Endothelial cell of umbilical vein (primary cell): ENCODE data around the gene VANGL1. TPM values are rescaled to one million over a fixed set of nuclear protein-coding genes. Genes with fewer than 3 reads are reported as not detected.

Experiments
- BruUV-seq: library from RNA; stranded (reverse); fragments of 400-500 nt; replicated peaks from 2 replicates; lab custom pipeline; 2021; lab: Mats Ljungman, UMichigan
- CTCF ChIA-PET: fragments of 300-600, 350-600 bp; sonication (Branson Sonifier 250); formaldehyde crosslinking; loops from one replicate; lab custom pipeline; 2021; ENCODE audit warnings: antibody characterized with exemption, inconsistent platforms; lab: Charles Lee
- POLR2A ChIA-PET: fragments of 300-600, 350-600 bp; sonication (Branson Sonifier 250); formaldehyde crosslinking; loops from one replicate; lab custom pipeline; 2021; ENCODE audit warnings: antibody characterized with exemption, inconsistent platforms; lab: Charles Lee
- DNase-seq: peaks from one replicate; pipeline ENCODE4 v3.0.0-alpha.2; 2011; ENCODE audit warnings: low read depth, low spot score
- FAIRE-seq: peaks from 2 replicates; lab custom pipeline; 2011; peaks lifted over from hg19 to GRCh38; lab: Jason Lieb, UNC
- H2AFZ ChIP-seq: 2 replicates; pipeline ENCODE4 v1.6.0; 2012; ENCODE audit warnings: low read depth, low read length, control low read depth, inconsistent platforms
- H3K27ac ChIP-seq: 2 replicates; pipeline ENCODE4 v1.5.1; 2011; ENCODE audit warnings: low read depth, mild to moderate bottlenecking, control low read depth, low read length, moderate library complexity; ENCODE audit not compliant: insufficient read depth
- H3K27me3 ChIP-seq, 2 experiments: 2 replicates each; pipeline versions ENCODE4 v1.6.0 to v1.6.1; 2011; ENCODE audit warnings: low read length in 2 of 2, mixed read lengths in 1 of 2; ENCODE audit not compliant: control insufficient read depth in 2 of 2, insufficient read depth in 2 of 2
- H3K36me3 ChIP-seq, 2 experiments: 2 replicates in 1 of 2; 3 replicates in 1 of 2; pipeline ENCODE4 v1.5.1; 2011; ENCODE audit warnings: low read length in 2 of 2, mild to moderate bottlenecking in 1 of 2, moderate library complexity in 1 of 2; ENCODE audit not compliant: control insufficient read depth in 2 of 2, insufficient read depth in 2 of 2; ENCODE audit errors: extremely low read depth in 1 of 2
- H3K4me1 ChIP-seq: 3 replicates; pipeline ENCODE4 v1.5.1; 2011; ENCODE audit warnings: mild to moderate bottlenecking, low read length; ENCODE audit not compliant: control insufficient read depth, insufficient read depth; ENCODE audit errors: extremely low read depth
- H3K4me2 ChIP-seq: 2 replicates; pipeline ENCODE4 v1.6.1; 2011; ENCODE audit warnings: low read length, control low read depth, mixed read lengths; ENCODE audit not compliant: insufficient read depth
- H3K4me3 ChIP-seq, 3 experiments: fragments of 200-600 bp in 1 of 3; sonication (generic), shearing (Covaris generic) in 1 of 3; replicated peaks in 1 of 3; 2 replicates each; pipeline ENCODE4 v1.5.1; 2011 to 2016; ENCODE audit warnings: control low read depth in 3 of 3, low read length in 3 of 3, mild to moderate bottlenecking in 2 of 3, inconsistent platforms in 1 of 3, low read depth in 1 of 3, moderate library complexity in 1 of 3; ENCODE audit not compliant: insufficient read depth in 1 of 3
- H3K79me2 ChIP-seq: 2 replicates; pipeline ENCODE4 v1.6.0; 2012; ENCODE audit warnings: low read length, inconsistent platforms; ENCODE audit not compliant: control insufficient read depth, insufficient read depth
- H3K9ac ChIP-seq: replicated peaks from 2 replicates; pipeline ENCODE3; 2011; ENCODE audit warnings: low read length, control low read depth; ENCODE audit not compliant: insufficient read depth; ENCODE audit errors: extremely low read depth
- H3K9me1 ChIP-seq: replicated peaks from 3 replicates; pipeline ENCODE4 v1.6.0; 2011; ENCODE audit warnings: mild to moderate bottlenecking, low read length; ENCODE audit not compliant: control insufficient read depth, insufficient read depth; ENCODE audit errors: extremely low read depth
- H3K9me3 ChIP-seq: replicated peaks from 2 replicates; pipeline ENCODE4 v1.5.1; 2012; ENCODE audit warnings: low read length, inconsistent platforms; ENCODE audit not compliant: control insufficient read depth, insufficient read depth
- H4K20me1 ChIP-seq: replicated peaks from 2 replicates; pipeline ENCODE3; 2011; ENCODE audit warnings: mild to moderate bottlenecking, low read length; ENCODE audit not compliant: control insufficient read depth, insufficient read depth; ENCODE audit errors: extremely low read depth
- EZH2 ChIP-seq: IDR thresholded peaks from 2 replicates; pipeline ENCODE4 v1.6.1; 2012; ENCODE audit warnings: borderline replicate concordance, low read depth, mild to moderate bottlenecking, moderate library complexity, low read length, inconsistent platforms; ENCODE audit not compliant: severe bottlenecking
- FOS ChIP-seq: IDR thresholded peaks from 2 replicates; pipeline ENCODE4 v1.6.1; 2011; ENCODE audit warnings: mild to moderate bottlenecking, low read length, moderate library complexity, borderline replicate concordance; ENCODE audit not compliant: insufficient read depth
- GATA2 ChIP-seq: IDR thresholded peaks from 2 replicates; pipeline ENCODE4 v1.7.0; 2011; ENCODE audit warnings: low read depth, mild to moderate bottlenecking, moderate library complexity, mixed read lengths, low read length; ENCODE audit not compliant: insufficient read length, insufficient read depth
- JUN ChIP-seq: IDR thresholded peaks from 2 replicates; pipeline ENCODE4 v1.6.1; 2011; ENCODE audit warnings: borderline replicate concordance, low read depth; ENCODE audit not compliant: insufficient read length, insufficient read depth
- MYC ChIP-seq: IDR thresholded peaks from one replicate; pipeline ENCODE4 v1.6.1; 2011; ENCODE audit warnings: mild to moderate bottlenecking, low read depth, low read length
- POLR2A ChIP-seq: IDR thresholded peaks from 2 replicates; pipeline ENCODE4 v1.6.1; 2012; ENCODE audit warnings: low read depth, mild to moderate bottlenecking, control low read depth, low read length
- POLR2AphosphoS5 ChIP-seq: IDR thresholded peaks from 2 replicates; pipeline ENCODE4 v1.6.1; 2012; ENCODE audit warnings: low read depth, mild to moderate bottlenecking, control low read depth, low read length, moderate library complexity; ENCODE audit not compliant: insufficient read depth
- dilution Hi-C: fragments of 300-500 bp; cut with MboI; formaldehyde crosslinking; loops from one replicate; pipeline ENCODE4 v1.15.0; 2019; ENCODE audit warnings: low sequenced_read_pairs; ENCODE audit not compliant: extremely low pct_ligation_motif_present
- intact Hi-C: fragments of 100-400 bp; cut with micrococcal nuclease; formaldehyde crosslinking; loops from one replicate; pipeline ENCODE4 v1.10.0; 2022
- polyA plus RNA-seq, 4 experiments: library from polyadenylated mRNA; depleted of rRNA in 3 of 4; stranded (reverse) in 3 of 4; unstranded in 1 of 4; fragments of >200 nt; gene quantifications; 2 replicates each; pipeline versions ENCODE4 v1.2.1 to v1.2.3, GENCODE V29; 2011 to 2012; ENCODE audit warnings: missing spikeins in 1 of 4
- total RNA-seq: library from RNA; stranded (reverse); gene quantifications from 2 replicates; pipeline ENCODE4 v1.2.3, GENCODE V29; 2021
- TF ChIP-seq, protein P1 (sequence below), 2 donors: IDR thresholded peaks; 1 replicate in 1 of 2; 2 replicates in 1 of 2; pipeline ENCODE4 v1.5.1; 2011; ENCODE audit warnings: low read length in 2 of 2, mild to moderate bottlenecking in 2 of 2, moderate library complexity in 2 of 2, control low read depth in 1 of 2, inconsistent platforms in 1 of 2, low read depth in 1 of 2; ENCODE audit not compliant: insufficient read depth in 1 of 2; ENCODE audit errors: extremely low read depth in 1 of 2
- TF ChIP-seq, protein P2 (sequence below): IDR thresholded peaks from 2 replicates; pipeline ENCODE4 v1.6.1; 2011; ENCODE audit not compliant: insufficient read depth, insufficient read length

The VANGL1 gene
- total and polyA plus RNA-seq, 2 donors (not counting 3 experiments of a cell fraction or from before 2014, with no cell fraction given), result 15.0 to 24.8 TPM

GRCh38 chr1:115661157-115661556 is 19.4 kb downstream of the VANGL1 start:
- Histone ChIP-seq H3K9me3 (no peaks in the 10 kb centered on the region), H3K36me3 (peaks cover 11 to 18% of the 10 kb centered on the region in 2 experiments), H3K4me1 (no peaks in the 10 kb centered on the region), H4K20me1 (peaks cover 3% of the 10 kb centered on the region), H3K4me2 (no peak overlapping the region), H3K79me2 (peaks cover 24% of the 10 kb centered on the region), H3K27ac (no peak overlapping the region), H2AFZ (no peak overlapping the region), H3K27me3 (no peaks in the 10 kb centered on the region), H3K9me1 (no peaks in the 10 kb centered on the region), H3K9ac (no peak overlapping the region), H3K4me3 (no peak overlapping the region)
- TF ChIP-seq MYC, result no peak
- TF ChIP-seq, protein P1, sequence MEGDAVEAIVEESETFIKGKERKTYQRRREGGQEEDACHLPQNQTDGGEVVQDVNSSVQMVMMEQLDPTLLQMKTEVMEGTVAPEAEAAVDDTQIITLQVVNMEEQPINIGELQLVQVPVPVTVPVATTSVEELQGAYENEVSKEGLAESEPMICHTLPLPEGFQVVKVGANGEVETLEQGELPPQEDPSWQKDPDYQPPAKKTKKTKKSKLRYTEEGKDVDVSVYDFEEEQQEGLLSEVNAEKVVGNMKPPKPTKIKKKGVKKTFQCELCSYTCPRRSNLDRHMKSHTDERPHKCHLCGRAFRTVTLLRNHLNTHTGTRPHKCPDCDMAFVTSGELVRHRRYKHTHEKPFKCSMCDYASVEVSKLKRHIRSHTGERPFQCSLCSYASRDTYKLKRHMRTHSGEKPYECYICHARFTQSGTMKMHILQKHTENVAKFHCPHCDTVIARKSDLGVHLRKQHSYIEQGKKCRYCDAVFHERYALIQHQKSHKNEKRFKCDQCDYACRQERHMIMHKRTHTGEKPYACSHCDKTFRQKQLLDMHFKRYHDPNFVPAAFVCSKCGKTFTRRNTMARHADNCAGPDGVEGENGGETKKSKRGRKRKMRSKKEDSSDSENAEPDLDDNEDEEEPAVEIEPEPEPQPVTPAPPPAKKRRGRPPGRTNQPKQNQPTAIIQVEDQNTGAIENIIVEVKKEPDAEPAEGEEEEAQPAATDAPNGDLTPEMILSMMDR (IDR thresholded peaks at IDR 0.05; ENCODE audit: extremely low read depth in 1 of 2, insufficient read depth in 1 of 2, low read depth in 1 of 2, low read length in 2 of 2), result no peak
- TF ChIP-seq GATA2, result no peak
- no peak for TF ChIP-seq JUN
- TF ChIP-seq EZH2, result no peak
- TF ChIP-seq, protein P2, sequence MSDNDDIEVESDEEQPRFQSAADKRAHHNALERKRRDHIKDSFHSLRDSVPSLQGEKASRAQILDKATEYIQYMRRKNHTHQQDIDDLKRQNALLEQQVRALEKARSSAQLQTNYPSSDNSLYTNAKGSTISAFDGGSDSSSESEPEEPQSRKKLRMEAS, result no peak
- TF ChIP-seq POLR2AphosphoS5, result no peak
- TF ChIP-seq POLR2A, result no peak
- no peak for TF ChIP-seq FOS
- CTCF ChIA-PET, result interaction anchor here (1.1 to 2.1 kb wide), 2 partner anchors 9 to 53 kb away, joined by 4 to 6 read pairs; no protein-coding TSS in a partner anchor
- no peak for DNase-seq
- dilution Hi-C loops (no loop called here), intact Hi-C loops (no loop called here)
- no TSS peak for BruUV-seq
- POLR2A ChIA-PET, result no interaction called here
- FAIRE-seq, result no peak
